ENCODE results near the gene TMEM53.

The TMEM53 gene

DNA sequence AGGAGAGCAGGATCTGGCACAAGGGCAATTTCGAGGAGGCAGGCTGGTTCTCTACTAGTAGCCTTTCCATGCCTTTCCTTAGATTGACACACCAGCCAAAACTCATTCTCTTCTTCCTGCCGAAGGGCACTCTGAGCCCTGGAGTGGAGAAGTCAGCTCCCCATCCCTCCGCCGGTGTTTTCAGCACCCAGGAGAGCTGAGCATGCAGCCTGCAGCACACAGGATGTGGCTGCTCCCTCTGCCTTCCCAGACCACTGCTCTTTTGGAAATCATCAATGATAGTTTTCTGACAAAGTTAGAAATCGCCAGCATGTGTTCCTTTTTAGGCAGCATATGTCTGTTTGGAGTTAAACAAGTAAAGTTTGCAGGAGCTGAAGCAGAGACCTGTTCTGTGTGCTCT is 45.0 kb upstream of the TMEM53 start:
- Histone ChIP-seq H3K9me3 (ENCODE audit: control extremely low read depth in 1 of 5, control insufficient read depth in 4 of 5, insufficient read depth in 2 of 5, low read depth in 1 of 5, low read length in 4 of 5) (no peaks in the 10 kb centered on the region), H3K27ac (ENCODE audit: insufficient read depth in 1 of 2, low read depth in 1 of 2, low read length in 2 of 2, poor library complexity in 1 of 2, severe bottlenecking in 2 of 2) (no peak overlapping the region), H3K4me3 (ENCODE audit: control insufficient read depth in 1 of 7, extremely low read depth in 1 of 7, insufficient read depth in 4 of 7, low read depth in 2 of 7, low read length in 6 of 7) (no peak overlapping the region), H3K4me1 (ENCODE audit: control extremely low read depth in 1 of 4, control insufficient read depth in 4 of 4, insufficient read depth in 4 of 4, low read length in 3 of 4) (peaks cover 8 to 61% (median 50%) of the 10 kb centered on the region in 4 experiments), H3K27me3 (replicated peaks in 2 of 5; ENCODE audit: control insufficient read depth in 4 of 5, insufficient read depth in 5 of 5, low read length in 4 of 5) (no peaks in the 10 kb centered on the region), H3K36me3 (ENCODE audit: control insufficient read depth in 4 of 4, insufficient read depth in 4 of 4, low read length in 3 of 4) (no peaks in the 10 kb centered on the region)
- POLR2A ChIA-PET = interaction anchor here (3.2 kb wide), 1 partner anchor 11 kb away, joined by 150 read pairs; the partner anchor contains the start of gene RNU5D-1
- WGBS (ENCODE audit: insufficient coverage) = 88% methylated on average over 4 of the region's 5 CpGs
- CTCF ChIA-PET = interaction anchor here (1.1 to 3.5 kb wide), 5 partner anchors 10 to 43 kb away, joined by 3 to 12 read pairs (median 4); partner anchors contain the start of gene ARMH1
- no peak for DNase-seq

DNA sequence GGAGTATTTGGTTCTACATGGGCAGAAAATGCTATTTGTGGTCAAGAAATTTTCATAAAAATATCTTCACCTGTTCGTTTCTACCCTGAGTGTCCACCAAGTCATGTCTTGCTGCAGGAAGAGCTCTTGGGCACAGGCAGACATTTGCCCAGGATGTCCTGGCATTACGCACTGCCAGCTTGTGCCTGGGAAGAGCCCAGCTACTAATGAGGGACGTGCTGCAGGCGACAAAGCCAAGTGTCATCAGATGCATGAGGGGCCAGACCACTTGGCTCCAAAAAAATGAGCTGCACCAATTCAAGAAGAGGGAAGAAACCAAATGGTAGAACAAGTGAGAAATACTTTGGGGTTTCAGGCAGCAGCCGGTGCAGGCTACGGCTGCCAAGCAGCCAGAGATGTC is 43.8 kb upstream of the TMEM53 start:
- Histone ChIP-seq H3K9me3 (ENCODE audit: control extremely low read depth in 1 of 5, control insufficient read depth in 4 of 5, insufficient read depth in 2 of 5, low read depth in 1 of 5, low read length in 4 of 5) (no peaks in the 10 kb centered on the region), H3K4me3 (ENCODE audit: control insufficient read depth in 1 of 7, extremely low read depth in 1 of 7, insufficient read depth in 4 of 7, low read depth in 2 of 7, low read length in 6 of 7) (no peak overlapping the region), H3K4me1 (ENCODE audit: control extremely low read depth in 1 of 4, control insufficient read depth in 4 of 4, insufficient read depth in 4 of 4, low read length in 3 of 4) (peaks cover 8 to 57% (median 46%) of the 10 kb centered on the region in 4 experiments), H3K27me3 (replicated peaks in 2 of 5; ENCODE audit: control insufficient read depth in 4 of 5, insufficient read depth in 5 of 5, low read length in 4 of 5) (no peaks in the 10 kb centered on the region), H3K36me3 (ENCODE audit: control insufficient read depth in 4 of 4, insufficient read depth in 4 of 4, low read length in 3 of 4) (no peaks in the 10 kb centered on the region), H3K27ac (ENCODE audit: insufficient read depth in 1 of 2, low read depth in 1 of 2, low read length in 2 of 2, poor library complexity in 1 of 2, severe bottlenecking in 2 of 2) (no peak overlapping the region)
- ChIA-PET POLR2A (interaction anchor here (0.7 kb wide), 1 partner anchor 13 kb away, joined by 7 read pairs; no protein-coding TSS in a partner anchor), CTCF (interaction anchor here (1.0 to 3.5 kb wide), 6 partner anchors 11 to 103 kb away, joined by 3 to 13 read pairs (median 7); partner anchors contain the start of gene ARMH1)
- no peak for DNase-seq
- WGBS (ENCODE audit: insufficient coverage) = 89% methylated on average over 6 of the region's 6 CpGs

GRCh38 chr1:44717653-44718052 is 43.4 kb upstream of the TMEM53 start:
- Histone ChIP-seq H3K4me3 (ENCODE audit: control insufficient read depth in 1 of 7, extremely low read depth in 1 of 7, insufficient read depth in 4 of 7, low read depth in 2 of 7, low read length in 6 of 7) (no peak overlapping the region), H3K4me1 (ENCODE audit: control extremely low read depth in 1 of 4, control insufficient read depth in 4 of 4, insufficient read depth in 4 of 4, low read length in 3 of 4) (peaks cover 8 to 58% (median 48%) of the 10 kb centered on the region in 4 experiments), H3K27me3 (replicated peaks in 2 of 5; ENCODE audit: control insufficient read depth in 4 of 5, insufficient read depth in 5 of 5, low read length in 4 of 5) (no peaks in the 10 kb centered on the region), H3K27ac (ENCODE audit: insufficient read depth in 1 of 2, low read depth in 1 of 2, low read length in 2 of 2, poor library complexity in 1 of 2, severe bottlenecking in 2 of 2) (no peak overlapping the region), H3K36me3 (ENCODE audit: control insufficient read depth in 4 of 4, insufficient read depth in 4 of 4, low read length in 3 of 4) (no peaks in the 10 kb centered on the region), H3K9me3 (ENCODE audit: control extremely low read depth in 1 of 5, control insufficient read depth in 4 of 5, insufficient read depth in 2 of 5, low read depth in 1 of 5, low read length in 4 of 5) (no peaks in the 10 kb centered on the region)
- no CpG with 5 or more reads among the region's 1 CpG for WGBS (ENCODE audit: insufficient coverage)
- peak in 1 of 3 donors; percentile 21 for DNase-seq
- POLR2A ChIA-PET = interaction anchor here (0.7 kb wide), 1 partner anchor 14 kb away, joined by 7 read pairs; no protein-coding TSS in a partner anchor
- CTCF ChIA-PET = interaction anchor here (1.0 to 3.5 kb wide), 6 partner anchors 11 to 104 kb away, joined by 3 to 13 read pairs (median 7); partner anchors contain the start of gene ARMH1

DNA sequence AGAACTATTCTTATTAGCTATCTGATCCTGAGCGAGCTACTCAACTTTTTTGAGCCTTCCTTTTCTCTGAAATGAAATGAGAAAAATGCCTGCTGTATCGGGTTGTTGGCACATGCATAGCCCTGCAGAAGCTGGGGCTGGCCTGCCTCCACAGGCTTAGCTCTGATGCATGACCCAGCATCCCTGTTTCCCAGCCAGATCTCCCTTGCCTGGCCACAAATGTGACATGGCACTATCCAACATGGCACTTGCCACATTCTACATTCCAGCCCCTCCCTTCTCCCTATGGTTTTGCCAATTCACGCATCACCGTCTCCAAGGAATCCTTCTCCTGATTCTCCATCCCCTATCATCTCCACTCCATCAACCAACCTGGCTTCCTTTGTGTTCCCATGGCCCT is 42.9 kb upstream of the TMEM53 start:
- Histone ChIP-seq H3K9me3 (ENCODE audit: control extremely low read depth in 1 of 5, control insufficient read depth in 4 of 5, insufficient read depth in 2 of 5, low read depth in 1 of 5, low read length in 4 of 5) (no peaks in the 10 kb centered on the region), H3K4me1 (ENCODE audit: control extremely low read depth in 1 of 4, control insufficient read depth in 4 of 4, insufficient read depth in 4 of 4, low read length in 3 of 4) (peaks cover 7 to 56% (median 44%) of the 10 kb centered on the region in 4 experiments), H3K4me3 (ENCODE audit: control insufficient read depth in 1 of 7, extremely low read depth in 1 of 7, insufficient read depth in 4 of 7, low read depth in 2 of 7, low read length in 6 of 7) (no peak overlapping the region), H3K27me3 (replicated peaks in 2 of 5; ENCODE audit: control insufficient read depth in 4 of 5, insufficient read depth in 5 of 5, low read length in 4 of 5) (no peaks in the 10 kb centered on the region), H3K36me3 (ENCODE audit: control insufficient read depth in 4 of 4, insufficient read depth in 4 of 4, low read length in 3 of 4) (no peaks in the 10 kb centered on the region), H3K27ac (ENCODE audit: insufficient read depth in 1 of 2, low read depth in 1 of 2, low read length in 2 of 2, poor library complexity in 1 of 2, severe bottlenecking in 2 of 2) (no peak overlapping the region)
- WGBS (ENCODE audit: insufficient coverage) = 100% methylated on average over 4 of the region's 4 CpGs
- ChIA-PET POLR2A (no interaction called here), CTCF (interaction anchor here (1.0 to 3.5 kb wide), 6 partner anchors 10 to 104 kb away, joined by 3 to 13 read pairs (median 7); partner anchors contain the start of gene ARMH1)
- no peak for DNase-seq

DNA sequence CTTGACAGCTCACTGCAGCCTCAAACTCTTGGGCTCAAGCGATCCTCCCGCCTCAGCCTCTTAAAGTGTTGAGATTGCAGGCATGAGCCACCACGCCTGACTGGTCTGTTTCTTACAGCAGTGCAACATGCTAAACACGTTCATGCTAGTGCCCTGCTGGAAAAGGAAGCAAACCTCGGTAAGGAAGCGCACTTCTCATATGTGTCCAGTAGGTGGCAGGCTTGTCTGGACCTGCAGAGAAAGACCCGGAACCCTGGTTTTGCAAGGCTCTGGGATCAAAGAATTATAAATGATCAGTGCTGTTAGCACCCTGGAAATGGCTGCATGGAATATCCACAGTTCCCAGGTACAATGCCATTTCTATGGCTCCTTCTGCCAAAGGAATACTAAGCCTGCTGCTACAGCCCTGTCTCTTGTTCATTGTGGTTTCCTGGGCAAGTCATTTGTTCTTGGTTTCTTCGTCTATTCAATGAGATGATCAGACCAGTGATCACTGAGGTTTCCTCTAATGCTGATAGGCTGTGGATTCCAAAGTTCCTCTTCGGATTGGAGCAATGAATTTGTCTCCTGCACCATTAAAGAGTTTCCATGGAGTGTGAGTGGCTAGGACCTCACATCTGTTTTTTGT is 40.8 kb upstream of the TMEM53 start:
- H3K4me1 ChIP-seq (ENCODE audit: control extremely low read depth in 1 of 4, control insufficient read depth in 4 of 4, insufficient read depth in 4 of 4, low read length in 3 of 4) = peaks cover 3 to 43% (median 36%) of the 10 kb centered on the region in 4 experiments
- H3K4me3 ChIP-seq (ENCODE audit: control insufficient read depth in 1 of 7, extremely low read depth in 1 of 7, insufficient read depth in 4 of 7, low read depth in 2 of 7, low read length in 6 of 7) = peak overlapping the region in 2 of 7 experiments; percentile 45 to 56
- no peaks in the 10 kb centered on the region for H3K36me3 ChIP-seq (ENCODE audit: control insufficient read depth in 4 of 4, insufficient read depth in 4 of 4, low read length in 3 of 4)
- ChIA-PET POLR2A (no interaction called here), CTCF (interaction anchor here (1.0 to 1.2 kb wide), 2 partner anchors 39 to 66 kb away, joined by 3 read pairs; no protein-coding TSS in a partner anchor)
- 1% methylated on average over 9 of the region's 9 CpGs for WGBS (ENCODE audit: insufficient coverage)
- H3K27me3 ChIP-seq (replicated peaks in 2 of 5; ENCODE audit: control insufficient read depth in 4 of 5, insufficient read depth in 5 of 5, low read length in 4 of 5) = no peaks in the 10 kb centered on the region
- no peak overlapping the region for H3K27ac ChIP-seq (ENCODE audit: insufficient read depth in 1 of 2, low read depth in 1 of 2, low read length in 2 of 2, poor library complexity in 1 of 2, severe bottlenecking in 2 of 2)
- H3K9me3 ChIP-seq (ENCODE audit: control extremely low read depth in 1 of 5, control insufficient read depth in 4 of 5, insufficient read depth in 2 of 5, low read depth in 1 of 5, low read length in 4 of 5) = no peaks in the 10 kb centered on the region
- peak; percentile 85 to 90 (median 90) for DNase-seq

DNA sequence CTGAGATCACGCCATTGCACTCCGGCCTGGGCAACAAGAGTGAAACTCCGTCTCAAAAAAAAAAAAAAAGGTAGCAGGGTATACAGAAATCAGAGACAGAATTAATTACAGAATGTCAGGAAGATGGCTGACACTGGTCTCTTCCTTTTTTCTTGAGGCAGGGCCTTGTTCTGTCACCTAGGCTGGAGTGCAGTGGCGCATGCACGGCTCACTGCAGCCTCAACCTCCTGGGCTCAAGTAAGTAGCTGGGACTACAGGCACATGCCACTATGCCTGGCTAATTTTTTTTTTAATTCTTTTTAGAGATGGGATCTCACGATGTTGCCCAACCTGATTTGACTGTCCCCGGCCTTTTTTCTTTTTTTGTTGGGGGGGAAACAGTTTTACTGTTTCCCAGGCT is 40.3 kb upstream of the TMEM53 start:
- POLR2A ChIA-PET = interaction anchor here (0.6 kb wide), 1 partner anchor 850 kb away, joined by 3 read pairs; no protein-coding TSS in a partner anchor

More for the DNA sequence above, 40.3 kb upstream of the TMEM53 start:
- Histone ChIP-seq H3K27ac (ENCODE audit: insufficient read depth in 1 of 2, low read depth in 1 of 2, low read length in 2 of 2, poor library complexity in 1 of 2, severe bottlenecking in 2 of 2) (no peak overlapping the region), H3K36me3 (ENCODE audit: control insufficient read depth in 4 of 4, insufficient read depth in 4 of 4, low read length in 3 of 4) (no peaks in the 10 kb centered on the region), H3K4me1 (ENCODE audit: control extremely low read depth in 1 of 4, control insufficient read depth in 4 of 4, insufficient read depth in 4 of 4, low read length in 3 of 4) (peaks cover 3 to 43% (median 35%) of the 10 kb centered on the region in 4 experiments), H3K9me3 (ENCODE audit: control extremely low read depth in 1 of 5, control insufficient read depth in 4 of 5, insufficient read depth in 2 of 5, low read depth in 1 of 5, low read length in 4 of 5) (no peaks in the 10 kb centered on the region), H3K27me3 (replicated peaks in 2 of 5; ENCODE audit: control insufficient read depth in 4 of 5, insufficient read depth in 5 of 5, low read length in 4 of 5) (no peaks in the 10 kb centered on the region), H3K4me3 (ENCODE audit: control insufficient read depth in 1 of 7, extremely low read depth in 1 of 7, insufficient read depth in 4 of 7, low read depth in 2 of 7, low read length in 6 of 7) (peak overlapping the region in 1 of 7 experiments; percentile 11)
- 84% methylated on average over 5 of the region's 7 CpGs for WGBS (ENCODE audit: insufficient coverage)
- no peak for DNase-seq
- CTCF ChIA-PET = interaction anchor here (1.0 to 1.5 kb wide), 3 partner anchors 24 to 456 kb away, joined by 3 to 4 read pairs (median 4); no protein-coding TSS in a partner anchor

Data from common myeloid progenitor, CD34-positive (primary cell).